SK-N-SH (cell line): ENCODE measurements around the gene VAMP3. TPM values are rescaled to one million over a fixed set of nuclear protein-coding genes. Genes with fewer than 3 reads are reported as not detected.

Experiments
- CTCF ChIA-PET: fragments of 300-600, 350-600 bp; formaldehyde crosslinking; extraction: SDS; loops from one replicate; lab custom pipeline; 2021; lab: Yijun Ruan, JAX
- POLR2A ChIA-PET: fragments of 350-600 bp; sonication (Branson Sonifier 250); formaldehyde crosslinking; extraction: SDS; loops from one replicate; lab custom pipeline; 2020; ENCODE audit warnings: antibody characterized with exemption, inconsistent platforms; lab: Yijun Ruan, JAX
- DNase-seq: peaks from one replicate; pipeline ENCODE4 v3.0.0; 2012
- H2AFZ ChIP-seq: fragments of 200-600 bp; sonication (generic); 2 replicates; pipeline ENCODE4 v1.8.1; 2016; ENCODE audit warnings: antibody characterized with exemption, mild to moderate bottlenecking, low read depth
- H3F3A ChIP-seq: fragments of 200-600 bp; sonication (generic); replicated peaks from 2 replicates; pipeline ENCODE3; 2016; ENCODE audit warnings: antibody characterized with exemption, mild to moderate bottlenecking; ENCODE audit not compliant: insufficient read depth
- H3K27ac ChIP-seq, 2 experiments: fragments of 200-500 bp in 1 of 2; fragments of 200-600 bp in 1 of 2; sonication (Bioruptor generic) in 1 of 2; sonication (generic), shearing (Covaris generic) in 1 of 2; 2 replicates each; pipeline versions ENCODE4 v1.5.1 to v1.6.1; 2014 to 2016; ENCODE audit warnings: low read depth in 2 of 2, inconsistent platforms in 1 of 2, low read length in 1 of 2, mild to moderate bottlenecking in 1 of 2, mixed read lengths in 1 of 2
- H3K27me3 ChIP-seq: fragments of 200-600 bp; sonication (generic), shearing (Covaris generic); 2 replicates; pipeline ENCODE4 v1.6.1; 2016; ENCODE audit warnings: mixed run types; ENCODE audit not compliant: insufficient read depth
- H3K36me3 ChIP-seq, 2 experiments: fragments of 200-500 bp in 1 of 2; fragments of 200-600 bp in 1 of 2; sonication (Bioruptor generic) in 1 of 2; sonication (generic) in 1 of 2; replicated peaks in 1 of 2; 2 replicates each; pipeline versions ENCODE3 to v1.5.1; 2014 to 2016; ENCODE audit warnings: low read length in 1 of 2, mild to moderate bottlenecking in 1 of 2; ENCODE audit not compliant: insufficient read depth in 2 of 2, control insufficient read depth in 1 of 2
- H3K4me1 ChIP-seq, 2 experiments: fragments of 200-500 bp in 1 of 2; fragments of 200-600 bp in 1 of 2; sonication (Bioruptor generic) in 1 of 2; sonication (generic), shearing (Covaris generic) in 1 of 2; 2 replicates each; pipeline versions ENCODE4 v1.5.1 to v1.6.1; 2014 to 2016; ENCODE audit warnings: low read depth in 1 of 2, low read length in 1 of 2, mixed run types in 1 of 2; ENCODE audit not compliant: insufficient read depth in 2 of 2, control insufficient read depth in 1 of 2
- H3K4me2 ChIP-seq: fragments of 200-600 bp; sonication (generic), shearing (Covaris generic); 2 replicates; pipeline ENCODE4 v1.6.1; 2017; ENCODE audit warnings: mixed run types
- H3K4me3 ChIP-seq, 2 experiments: fragments of 200-500 bp in 1 of 2; fragments of 200-600 bp in 1 of 2; sonication (Bioruptor generic) in 1 of 2; sonication (generic), shearing (Covaris generic) in 1 of 2; 2 replicates each; pipeline versions ENCODE4 v1.5.1 to v1.8.1; 2014 to 2016; ENCODE audit warnings: low read depth in 2 of 2, inconsistent platforms in 1 of 2, low read length in 1 of 2, mild to moderate bottlenecking in 1 of 2, mixed read lengths in 1 of 2, moderate library complexity in 1 of 2
- H3K79me2 ChIP-seq: fragments of 200-600 bp; sonication (generic); 2 replicates; pipeline ENCODE4 v1.8.1; 2017; ENCODE audit warnings: mild to moderate bottlenecking; ENCODE audit not compliant: insufficient read depth
- H3K9ac ChIP-seq: fragments of 200-600 bp; sonication (generic); 2 replicates; pipeline ENCODE4 v1.6.1; 2017; ENCODE audit warnings: mixed run types
- H3K9me2 ChIP-seq: fragments of 200-600 bp; sonication (generic); 2 replicates; pipeline ENCODE4 v1.6.1; 2017; ENCODE audit warnings: mixed run types
- H3K9me3 ChIP-seq: fragments of 200-600 bp; sonication (generic); 2 replicates; pipeline ENCODE4 v1.6.1; 2017; ENCODE audit warnings: mixed run types, mild to moderate bottlenecking, moderate library complexity
- H4K20me1 ChIP-seq: fragments of 200-600 bp; sonication (generic); 2 replicates; pipeline ENCODE4 v1.6.1; 2017; ENCODE audit warnings: mild to moderate bottlenecking, mixed run types; ENCODE audit not compliant: insufficient read depth
- CHD2 ChIP-seq: fragments of 150-350 bp; IDR thresholded peaks from 2 replicates; pipeline ENCODE4 v1.6.1; 2018; ENCODE audit warnings: low read length; ENCODE audit not compliant: partially characterized antibody
- ELF1 ChIP-seq: IDR thresholded peaks from 2 replicates; pipeline ENCODE4 v1.4.0; 2012
- EP300 ChIP-seq, 2 experiments: IDR thresholded peaks; 2 replicates each; pipeline versions ENCODE4 v1.4.0 to v1.6.1; 2012; ENCODE audit warnings: borderline replicate concordance in 1 of 2, low read depth in 1 of 2, low read length in 1 of 2
- EZH2phosphoT487 ChIP-seq: fragments of 200-600 bp; sonication (generic); IDR thresholded peaks from 2 replicates; pipeline ENCODE4 v1.6.1; 2017; ENCODE audit warnings: low read depth, mixed run types, mild to moderate bottlenecking, antibody characterized with exemption, moderate library complexity, borderline replicate concordance
- FOSL2 ChIP-seq: IDR thresholded peaks from 2 replicates; pipeline ENCODE4 v1.4.0; 2012; ENCODE audit warnings: low read depth, mild to moderate bottlenecking, moderate library complexity, borderline replicate concordance
- FOXM1 ChIP-seq: IDR thresholded peaks from 2 replicates; pipeline ENCODE4 v1.4.0; 2012; ENCODE audit warnings: low read depth, mild to moderate bottlenecking
- JUND ChIP-seq: IDR thresholded peaks from 2 replicates; pipeline ENCODE4 v1.4.0; 2012
- MEF2A ChIP-seq: IDR thresholded peaks from 2 replicates; pipeline ENCODE4 v1.4.0; 2012; ENCODE audit warnings: low read depth, borderline replicate concordance
- MXI1 ChIP-seq: IDR thresholded peaks from 2 replicates; pipeline ENCODE4 v1.6.1; 2012; ENCODE audit warnings: mild to moderate bottlenecking, low read depth, low read length, improper control_type of control experiment
- NRF1 ChIP-seq: IDR thresholded peaks from 2 replicates; pipeline ENCODE4 v1.6.1; 2012; ENCODE audit warnings: low read depth, mild to moderate bottlenecking, low read length
- POLR2AphosphoS5 ChIP-seq: IDR thresholded peaks from 2 replicates; pipeline ENCODE4 v1.6.1; 2012; ENCODE audit warnings: low read depth, low read length
- RCOR1 ChIP-seq: fragments of 150-350 bp; IDR thresholded peaks from 2 replicates; pipeline ENCODE4 v1.6.1; 2017; ENCODE audit warnings: antibody characterized with exemption, low read length
- RFX5 ChIP-seq: IDR thresholded peaks from 2 replicates; pipeline ENCODE4 v1.6.1; 2012; ENCODE audit warnings: mild to moderate bottlenecking, improper control_type of control experiment, low read length
- RXRA ChIP-seq: IDR thresholded peaks from 2 replicates; pipeline ENCODE4 v1.4.0; 2012; ENCODE audit warnings: low read depth, mild to moderate bottlenecking, borderline replicate concordance
- SMC3 ChIP-seq: IDR thresholded peaks from 2 replicates; pipeline ENCODE4 v1.6.1; 2012; ENCODE audit warnings: low read depth, low read length, improper control_type of control experiment
- TAF1 ChIP-seq: IDR thresholded peaks from 2 replicates; pipeline ENCODE4 v1.6.1; 2012; ENCODE audit warnings: low read depth, mild to moderate bottlenecking, low read length, moderate library complexity, borderline replicate concordance
- TCF12 ChIP-seq: IDR thresholded peaks from 2 replicates; pipeline ENCODE4 v1.4.0; 2012
- TEAD4 ChIP-seq: IDR thresholded peaks from 2 replicates; pipeline ENCODE4 v1.4.0; 2012; ENCODE audit warnings: mild to moderate bottlenecking, borderline replicate concordance; ENCODE audit not compliant: insufficient read depth
- YY1 ChIP-seq: IDR thresholded peaks from 2 replicates; pipeline ENCODE4 v1.4.0; 2012; ENCODE audit warnings: low read depth, mild to moderate bottlenecking
- WGBS: methylation state at CpG from one replicate; pipeline ENCODE4 v1.1.6; 2017; ENCODE audit warnings: low lambda C conversion rate; 5-methylcytosine and 5-hydroxymethylcytosine counted together
- polyA plus RNA-seq, 3 experiments: library from polyadenylated mRNA; depleted of rRNA; stranded (reverse); fragments of >200 nt; gene quantifications; 2 replicates each; pipeline ENCODE4 v1.2.3, GENCODE V29; 2012
- TF ChIP-seq, protein P1 (sequence below): fragments of 150-350 bp; IDR thresholded peaks from 2 replicates; pipeline ENCODE4 v1.6.1; 2016; ENCODE audit warnings: mild to moderate bottlenecking, low read depth, low read length
- TF ChIP-seq, protein P2 (sequence below): IDR thresholded peaks from 2 replicates; pipeline ENCODE4 v1.4.0; 2012; ENCODE audit warnings: low read depth
- TF ChIP-seq, protein P3 (sequence below): IDR thresholded peaks from 2 replicates; pipeline ENCODE4 v1.4.0; 2012; ENCODE audit warnings: low read depth, borderline replicate concordance
- TF ChIP-seq, protein P4 (sequence below): IDR thresholded peaks from 2 replicates; pipeline ENCODE4; 2012
- TF ChIP-seq, protein P5 (sequence below): fragments of 150-350 bp; IDR thresholded peaks from 2 replicates; pipeline ENCODE4 v1.6.1; 2017; ENCODE audit warnings: antibody characterized with exemption, low read length, low read depth, borderline replicate concordance

Gene VAMP3
- polyA plus RNA-seq, 1 of the 3 experiments (the other 2 are of a cell fraction): 96.4 TPM

DNA sequence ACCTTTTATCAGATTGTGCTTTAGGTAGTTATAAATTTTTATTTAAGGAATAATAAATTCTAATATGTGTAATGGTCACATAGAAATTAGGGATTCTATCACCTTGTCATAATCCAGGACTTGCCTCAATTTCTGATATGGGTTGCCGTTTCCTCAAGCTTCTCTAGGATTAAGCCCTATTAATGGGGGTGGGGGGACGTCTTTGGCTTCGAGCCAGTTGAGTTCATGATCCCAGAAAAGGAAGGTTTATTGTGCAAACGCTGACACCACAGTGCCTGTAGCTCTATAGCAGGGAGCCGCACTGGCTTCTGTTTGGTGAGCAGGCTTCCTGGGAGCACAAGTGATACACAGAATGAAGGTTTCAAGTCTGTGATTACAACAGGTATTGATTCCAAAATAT is 22.0 kb upstream of the VAMP3 start:
- no peak overlapping the region for H3K4me3 ChIP-seq
- H3K27ac ChIP-seq: no peak overlapping the region
- H3K9me3 ChIP-seq: no peaks in the 10 kb centered on the region
- TF ChIP-seq TEAD4 (no peak), EZH2phosphoT487 (no peak), ELF1 (no peak), TAF1 (no peak), FOSL2 (no peak), MXI1 (no peak), TCF12 (no peak)
- TF ChIP-seq, protein P1, sequence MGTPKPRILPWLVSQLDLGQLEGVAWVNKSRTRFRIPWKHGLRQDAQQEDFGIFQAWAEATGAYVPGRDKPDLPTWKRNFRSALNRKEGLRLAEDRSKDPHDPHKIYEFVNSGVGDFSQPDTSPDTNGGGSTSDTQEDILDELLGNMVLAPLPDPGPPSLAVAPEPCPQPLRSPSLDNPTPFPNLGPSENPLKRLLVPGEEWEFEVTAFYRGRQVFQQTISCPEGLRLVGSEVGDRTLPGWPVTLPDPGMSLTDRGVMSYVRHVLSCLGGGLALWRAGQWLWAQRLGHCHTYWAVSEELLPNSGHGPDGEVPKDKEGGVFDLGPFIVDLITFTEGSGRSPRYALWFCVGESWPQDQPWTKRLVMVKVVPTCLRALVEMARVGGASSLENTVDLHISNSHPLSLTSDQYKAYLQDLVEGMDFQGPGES: no peak
- TF ChIP-seq, protein P2, sequence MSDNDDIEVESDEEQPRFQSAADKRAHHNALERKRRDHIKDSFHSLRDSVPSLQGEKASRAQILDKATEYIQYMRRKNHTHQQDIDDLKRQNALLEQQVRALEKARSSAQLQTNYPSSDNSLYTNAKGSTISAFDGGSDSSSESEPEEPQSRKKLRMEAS: no peak
- TF ChIP-seq, protein P3, sequence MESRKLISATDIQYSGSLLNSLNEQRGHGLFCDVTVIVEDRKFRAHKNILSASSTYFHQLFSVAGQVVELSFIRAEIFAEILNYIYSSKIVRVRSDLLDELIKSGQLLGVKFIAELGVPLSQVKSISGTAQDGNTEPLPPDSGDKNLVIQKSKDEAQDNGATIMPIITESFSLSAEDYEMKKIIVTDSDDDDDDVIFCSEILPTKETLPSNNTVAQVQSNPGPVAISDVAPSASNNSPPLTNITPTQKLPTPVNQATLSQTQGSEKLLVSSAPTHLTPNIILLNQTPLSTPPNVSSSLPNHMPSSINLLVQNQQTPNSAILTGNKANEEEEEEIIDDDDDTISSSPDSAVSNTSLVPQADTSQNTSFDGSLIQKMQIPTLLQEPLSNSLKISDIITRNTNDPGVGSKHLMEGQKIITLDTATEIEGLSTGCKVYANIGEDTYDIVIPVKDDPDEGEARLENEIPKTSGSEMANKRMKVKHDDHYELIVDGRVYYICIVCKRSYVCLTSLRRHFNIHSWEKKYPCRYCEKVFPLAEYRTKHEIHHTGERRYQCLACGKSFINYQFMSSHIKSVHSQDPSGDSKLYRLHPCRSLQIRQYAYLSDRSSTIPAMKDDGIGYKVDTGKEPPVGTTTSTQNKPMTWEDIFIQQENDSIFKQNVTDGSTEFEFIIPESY: no peak
- H3F3A ChIP-seq: no peaks in the 10 kb centered on the region
- H2AFZ ChIP-seq: no peak overlapping the region
- H3K27me3 ChIP-seq: no peaks in the 10 kb centered on the region
- no peaks in the 10 kb centered on the region for H3K9me2 ChIP-seq
- no peaks in the 10 kb centered on the region for H3K79me2 ChIP-seq
- no peak for DNase-seq
- H4K20me1 ChIP-seq: no peaks in the 10 kb centered on the region
- H3K36me3 ChIP-seq: peaks cover 0 to 5% of the 10 kb centered on the region in 2 experiments
- WGBS: 40% methylated on average over 5 of the region's 5 CpGs
- CTCF ChIA-PET: interaction anchor here (1.1 to 20.9 kb wide), 4 partner anchors 33 to 76 kb away, joined by 3 to 739 read pairs (median 4); no protein-coding TSS in a partner anchor
- peaks cover 0 to 17% of the 10 kb centered on the region in 2 experiments; a peak in 2 of 4 replicates for H3K4me1 ChIP-seq
- H3K4me2 ChIP-seq: no peak overlapping the region
- POLR2A ChIA-PET: interaction anchor here (5.4 kb wide), 1 partner anchor 81 kb away, joined by 66 read pairs; no protein-coding TSS in a partner anchor
- no peak overlapping the region for H3K9ac ChIP-seq

DNA sequence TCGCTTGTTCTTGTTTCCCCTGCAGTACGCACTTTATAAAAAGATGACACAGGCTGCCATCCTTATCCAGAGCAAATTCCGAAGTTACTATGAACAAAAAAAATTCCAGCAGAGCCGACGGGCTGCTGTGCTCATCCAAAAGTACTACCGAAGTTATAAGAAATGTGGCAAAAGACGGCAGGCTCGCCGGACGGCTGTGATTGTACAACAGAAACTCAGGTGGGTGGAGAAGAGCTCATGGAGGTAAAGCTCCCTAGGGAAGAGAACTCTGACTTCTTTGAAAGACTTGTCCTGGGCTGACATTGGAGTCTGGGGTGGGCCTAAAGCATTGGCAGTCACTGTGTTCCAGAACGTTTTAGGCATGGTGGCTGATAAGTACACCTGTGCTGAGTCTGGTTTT is 19.9 kb upstream of the VAMP3 start:
- ChIA-PET CTCF (interaction anchor here (1.4 to 20.9 kb wide), 8 partner anchors 8 to 78 kb away, joined by 3 to 739 read pairs (median 28); partner anchors contain the start of gene VAMP3), POLR2A (interaction anchor here (1.2 to 5.4 kb wide), 2 partner anchors 71 to 83 kb away, joined by 5 to 66 read pairs; no protein-coding TSS in a partner anchor)
- Histone ChIP-seq H3K4me3 (no peak overlapping the region), H3K79me2 (no peaks in the 10 kb centered on the region), H3K27me3 (no peaks in the 10 kb centered on the region), H3K9ac (no peak overlapping the region), H3K36me3 (peaks cover 0 to 2% of the 10 kb centered on the region in 2 experiments), H2AFZ (no peak overlapping the region), H3K4me2 (no peak overlapping the region), H4K20me1 (no peaks in the 10 kb centered on the region), H3K4me1 (peaks cover 0 to 17% of the 10 kb centered on the region in 2 experiments; a peak in 2 of 4 replicates), H3K27ac (no peak overlapping the region), H3K9me2 (no peaks in the 10 kb centered on the region), H3K9me3 (no peaks in the 10 kb centered on the region), H3F3A (no peaks in the 10 kb centered on the region)
- WGBS: 84% methylated on average over 11 of the region's 11 CpGs
- DNase-seq: no peak
- TF ChIP-seq, protein P4, sequence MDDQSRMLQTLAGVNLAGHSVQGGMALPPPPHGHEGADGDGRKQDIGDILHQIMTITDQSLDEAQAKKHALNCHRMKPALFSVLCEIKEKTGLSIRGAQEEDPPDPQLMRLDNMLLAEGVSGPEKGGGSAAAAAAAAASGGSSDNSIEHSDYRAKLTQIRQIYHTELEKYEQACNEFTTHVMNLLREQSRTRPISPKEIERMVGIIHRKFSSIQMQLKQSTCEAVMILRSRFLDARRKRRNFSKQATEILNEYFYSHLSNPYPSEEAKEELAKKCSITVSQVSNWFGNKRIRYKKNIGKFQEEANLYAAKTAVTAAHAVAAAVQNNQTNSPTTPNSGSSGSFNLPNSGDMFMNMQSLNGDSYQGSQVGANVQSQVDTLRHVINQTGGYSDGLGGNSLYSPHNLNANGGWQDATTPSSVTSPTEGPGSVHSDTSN: no peak
- TF ChIP-seq, protein P5, sequence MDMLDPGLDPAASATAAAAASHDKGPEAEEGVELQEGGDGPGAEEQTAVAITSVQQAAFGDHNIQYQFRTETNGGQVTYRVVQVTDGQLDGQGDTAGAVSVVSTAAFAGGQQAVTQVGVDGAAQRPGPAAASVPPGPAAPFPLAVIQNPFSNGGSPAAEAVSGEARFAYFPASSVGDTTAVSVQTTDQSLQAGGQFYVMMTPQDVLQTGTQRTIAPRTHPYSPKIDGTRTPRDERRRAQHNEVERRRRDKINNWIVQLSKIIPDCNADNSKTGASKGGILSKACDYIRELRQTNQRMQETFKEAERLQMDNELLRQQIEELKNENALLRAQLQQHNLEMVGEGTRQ: no peak
- TF ChIP-seq TEAD4: no peak
- no peak for TF ChIP-seq RFX5
- TF ChIP-seq RCOR1: no peak
- TF ChIP-seq TCF12: no peak
- no peak for TF ChIP-seq NRF1
- no peak for TF ChIP-seq MEF2A
- TF ChIP-seq FOXM1: no peak
- TF ChIP-seq POLR2AphosphoS5: no peak
- no peak for TF ChIP-seq ELF1
- TF ChIP-seq CHD2: no peak
- no peak for TF ChIP-seq EP300 (IDR thresholded peaks at IDR 0.05; ENCODE audit: borderline replicate concordance in 1 of 2, low read depth in 1 of 2, low read length in 1 of 2)
- no peak for TF ChIP-seq SMC3
- TF ChIP-seq, protein P2: no peak
- no peak for TF ChIP-seq YY1
- TF ChIP-seq JUND: no peak
- TF ChIP-seq RXRA: no peak
